NAMALWA (cell line): ENCODE results near the gene PLSCR3.

Source experiments
- DNase-seq: peaks from one replicate; pipeline ENCODE4 v3.0.0-alpha.2; 2015; ENCODE audit warnings: low spot score

The PLSCR3 gene

DNA sequence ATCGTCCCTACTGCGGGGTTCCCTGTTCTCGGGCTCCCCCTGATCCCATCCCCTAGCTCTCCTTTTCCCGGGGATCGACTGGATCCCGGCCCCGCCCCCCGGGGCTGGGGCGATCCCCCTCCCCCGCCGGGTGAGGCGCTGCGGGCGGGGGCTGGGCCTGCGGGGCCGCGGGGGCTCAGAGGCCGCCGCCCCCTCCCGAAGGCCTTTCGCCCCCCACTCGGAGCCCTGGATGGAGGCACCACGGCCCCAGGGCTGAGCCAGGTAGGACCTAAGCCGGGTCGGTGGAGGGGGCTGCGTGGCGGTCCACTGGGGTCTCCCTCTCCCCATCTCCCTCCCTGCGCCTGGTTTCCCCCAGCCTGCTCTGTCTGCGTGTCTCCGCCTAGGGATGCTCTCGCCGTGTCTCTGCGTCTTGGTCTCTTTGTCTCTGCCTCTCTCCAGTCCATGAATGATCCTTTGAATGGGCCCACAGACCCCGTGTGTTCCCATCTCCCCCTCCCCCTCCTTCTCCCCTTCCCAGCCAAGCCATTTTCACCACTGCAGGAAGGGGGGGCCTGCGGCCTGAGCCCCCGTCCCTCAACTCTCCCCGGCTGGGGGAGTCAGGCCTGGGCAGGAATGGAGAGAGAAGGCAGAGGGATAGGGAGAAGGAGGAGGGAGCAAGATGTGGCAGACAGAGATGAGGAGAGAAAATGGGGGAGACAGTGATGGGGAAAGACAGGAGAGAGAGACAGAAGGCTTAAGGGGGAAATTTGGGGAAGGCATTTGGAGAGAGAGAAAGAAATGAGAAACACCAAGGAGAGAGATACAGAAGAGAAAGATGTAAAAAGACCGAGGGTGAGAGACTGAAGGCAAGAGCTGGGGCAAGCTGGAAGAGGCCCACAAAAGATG, 11.3 kb upstream of the PLSCR3 start:
- no peak for DNase-seq

DNA sequence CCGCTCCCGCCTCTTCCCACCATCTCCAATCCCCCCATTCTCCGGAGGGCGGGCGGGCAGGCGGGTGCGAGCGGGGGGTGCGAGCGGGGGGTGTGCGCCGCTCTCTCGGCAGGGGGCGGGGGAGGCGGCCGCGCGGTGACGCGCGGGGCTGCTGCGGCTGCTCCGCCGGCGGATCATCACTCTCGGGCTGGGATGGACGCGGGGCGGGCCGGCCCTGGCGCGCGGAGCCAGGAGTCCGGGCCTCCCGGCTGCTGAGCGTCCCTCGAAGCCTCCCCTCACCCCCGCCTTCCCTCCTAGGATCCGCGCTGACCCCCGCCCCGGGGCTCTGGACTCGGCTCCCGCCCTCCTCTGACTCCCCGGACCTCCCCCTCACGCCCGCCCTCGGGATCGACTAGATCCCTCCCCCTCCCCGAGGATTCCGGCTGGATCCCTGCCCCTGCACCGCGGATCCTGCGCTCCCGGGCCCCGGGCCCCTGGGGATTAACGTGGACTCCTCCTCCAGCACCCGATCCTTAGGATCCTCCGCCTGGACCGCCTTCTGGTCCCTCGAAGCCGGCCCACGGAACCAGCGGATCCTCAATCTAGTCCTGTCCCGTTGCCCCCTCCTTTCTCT, 10.5 kb upstream of the PLSCR3 start:
- DNase-seq: no peak

DNA sequence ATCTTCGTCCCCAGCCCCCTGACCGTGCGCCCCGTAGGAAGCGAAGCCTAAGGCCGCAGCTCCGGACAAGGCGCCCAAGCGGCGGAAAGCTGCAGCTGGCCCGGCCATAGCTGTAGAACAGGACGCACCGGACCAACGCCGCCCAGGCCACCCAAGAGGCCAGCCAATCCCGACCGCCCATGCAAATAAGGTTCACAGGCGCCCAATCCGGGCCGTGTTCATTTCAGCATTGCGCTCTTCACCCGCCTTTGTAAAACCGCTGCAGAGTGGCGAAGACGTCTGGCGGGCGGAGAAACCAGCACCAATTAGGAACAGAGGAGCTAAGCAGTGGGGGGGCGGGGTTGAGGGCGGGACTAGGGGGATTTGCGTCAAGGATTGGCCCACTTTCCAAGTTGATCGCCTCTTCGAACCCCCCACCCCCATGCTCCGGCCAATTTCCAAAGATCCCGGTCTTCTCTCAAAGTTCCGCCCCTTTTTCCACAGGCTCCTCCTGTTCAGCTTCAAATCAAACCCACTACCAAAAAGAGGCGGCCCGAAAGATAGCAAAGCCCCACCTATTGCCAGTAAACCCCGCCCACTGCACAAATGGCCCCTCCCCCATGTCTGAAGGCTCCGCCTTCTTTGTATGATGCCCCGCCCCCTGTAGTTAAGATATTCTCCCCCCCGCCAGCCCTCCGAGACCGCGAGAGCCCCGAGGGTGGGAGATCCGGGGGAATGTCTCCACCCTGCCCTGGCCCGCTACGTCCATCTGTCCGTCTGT, 9.8 kb upstream of the PLSCR3 start, which contains the start of gene TMEM256:
Gene TMEM256, minus strand, starts transcription at position 121 of the 760 bp plus-strand sequence. Its CDS starts 13 bp downstream, at position 108.
- DNase-seq: peak; percentile 95

DNA sequence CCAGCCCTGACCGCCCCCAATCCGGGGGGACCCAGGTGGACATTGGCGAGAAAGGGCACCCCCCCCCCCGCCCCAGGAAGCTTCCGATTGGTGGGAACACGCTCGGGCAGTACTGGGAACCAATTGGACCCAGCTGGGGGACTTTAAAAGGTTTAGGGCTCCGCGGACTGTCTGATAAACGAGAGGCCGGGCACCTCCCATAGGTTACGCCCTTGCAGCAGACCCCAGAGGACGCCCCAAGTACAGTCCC, 9.3 kb upstream of the PLSCR3 start:
- no peak for DNase-seq

DNA sequence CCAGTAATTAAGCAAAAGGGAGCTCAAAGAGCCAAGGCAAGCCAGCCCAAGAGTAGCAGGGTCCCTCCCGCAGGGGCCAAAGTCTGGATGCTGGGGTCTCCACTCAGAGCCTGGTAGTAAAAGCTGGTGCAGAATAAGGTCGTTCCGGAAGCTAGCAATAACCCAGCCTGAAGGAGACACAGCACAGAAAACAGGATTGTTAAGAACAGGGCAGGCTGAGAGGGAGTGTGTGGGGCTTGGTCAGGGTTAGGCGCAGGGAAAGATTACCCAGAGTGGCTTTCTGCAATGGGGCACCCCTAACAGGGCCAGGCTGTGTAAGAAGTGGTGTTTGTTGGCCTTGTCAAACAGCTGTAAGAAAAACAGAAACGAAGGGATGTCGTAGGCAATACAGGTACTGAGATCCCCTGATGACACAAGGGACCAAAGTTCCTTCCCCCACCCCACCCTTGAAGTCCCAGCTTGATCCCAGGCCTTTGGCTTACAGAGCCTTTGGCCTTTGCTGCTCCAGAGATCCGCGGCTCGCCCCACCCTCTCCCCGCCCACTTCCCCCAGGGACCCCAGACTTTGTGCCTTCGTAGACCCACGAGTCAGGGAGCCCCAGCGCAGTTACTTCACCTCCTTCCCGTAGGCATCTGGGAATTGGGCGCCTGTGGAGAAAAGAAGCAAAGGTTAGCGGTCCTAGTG, 8.9 kb upstream of the PLSCR3 start:
- DNase-seq: peak; percentile 19

DNA sequence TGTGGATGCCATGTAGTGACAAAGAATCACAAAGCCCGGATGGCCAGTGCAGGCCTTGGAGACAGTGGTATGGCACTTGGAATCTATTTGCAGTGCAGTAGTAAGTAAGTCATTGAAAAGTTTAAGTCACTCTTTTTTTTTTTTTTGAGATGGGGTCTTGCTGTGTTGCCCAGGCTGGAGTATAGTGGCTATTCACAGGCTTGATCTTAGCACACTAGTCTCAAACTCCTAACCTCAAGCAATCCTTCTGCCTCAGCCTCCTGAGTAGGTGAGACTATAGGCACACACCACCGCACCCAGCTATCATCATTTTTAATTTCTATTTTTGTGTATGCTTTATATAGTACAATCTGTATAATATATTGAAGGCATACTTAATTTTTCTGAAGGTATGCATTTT, 4.3 kb upstream of the PLSCR3 start:
- DNase-seq: no peak

DNA sequence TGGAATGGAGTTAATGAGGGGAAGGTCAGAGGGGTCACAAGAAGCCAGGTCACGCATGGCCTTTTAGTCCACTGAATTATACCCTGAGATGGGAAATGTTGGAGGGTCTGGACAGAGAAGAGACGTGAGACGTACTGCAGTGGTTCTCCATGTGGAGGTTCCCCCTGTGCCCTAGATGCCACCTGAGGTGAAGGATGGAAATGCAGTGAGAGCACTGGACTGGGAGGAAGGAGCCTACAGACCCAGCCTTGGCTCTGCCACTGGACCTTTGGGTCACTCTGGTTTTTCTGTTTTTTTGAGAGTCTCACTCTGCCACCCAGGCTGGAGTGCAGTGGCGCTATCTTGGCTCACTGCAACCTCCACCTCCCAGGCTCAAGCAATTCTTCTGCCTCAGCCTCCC, 1.8 kb upstream of the PLSCR3 start:
- no peak for DNase-seq

DNA sequence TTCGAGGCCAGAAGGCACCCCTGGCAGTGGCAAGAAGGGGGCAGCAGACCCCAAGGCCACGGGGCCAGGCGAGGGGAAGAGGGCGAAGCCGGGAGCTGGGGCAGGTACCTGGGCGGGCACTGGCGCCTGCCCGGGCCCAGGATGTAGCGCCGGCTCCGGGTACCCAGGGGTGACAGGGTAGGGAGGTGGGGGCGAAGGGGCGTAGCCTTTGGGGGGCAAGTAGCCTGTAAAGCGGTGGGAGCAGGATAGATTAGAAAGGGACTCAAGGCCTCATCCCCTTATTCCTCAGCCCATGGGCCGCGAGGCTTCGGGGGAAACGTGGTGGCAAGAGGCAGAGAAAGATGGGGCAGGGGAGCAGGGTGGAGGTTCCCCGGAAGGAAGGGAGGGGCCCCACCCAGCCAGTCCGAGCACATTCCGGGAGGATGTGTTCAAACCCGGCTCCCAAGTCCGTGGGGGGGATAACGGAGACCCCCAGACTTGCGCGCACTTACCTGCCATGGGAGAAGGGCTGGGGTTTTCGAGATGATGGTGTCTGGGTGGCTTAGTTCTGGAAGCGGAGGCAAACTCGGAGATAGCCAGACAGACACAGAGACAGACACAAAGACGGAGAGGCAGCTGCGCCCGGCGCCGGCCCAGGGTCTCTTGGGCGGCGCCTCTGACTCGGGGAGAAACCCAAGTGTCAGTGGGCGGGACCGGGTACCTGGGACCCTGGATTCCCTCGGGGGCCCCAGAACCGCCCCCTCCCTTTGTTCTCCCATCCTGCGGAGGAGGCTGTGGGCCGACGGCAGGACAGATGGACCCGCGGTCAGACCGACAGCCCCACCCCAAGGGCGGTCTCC, 493 bp downstream of the PLSCR3 start:
- peak; percentile 71 for DNase-seq

DNA sequence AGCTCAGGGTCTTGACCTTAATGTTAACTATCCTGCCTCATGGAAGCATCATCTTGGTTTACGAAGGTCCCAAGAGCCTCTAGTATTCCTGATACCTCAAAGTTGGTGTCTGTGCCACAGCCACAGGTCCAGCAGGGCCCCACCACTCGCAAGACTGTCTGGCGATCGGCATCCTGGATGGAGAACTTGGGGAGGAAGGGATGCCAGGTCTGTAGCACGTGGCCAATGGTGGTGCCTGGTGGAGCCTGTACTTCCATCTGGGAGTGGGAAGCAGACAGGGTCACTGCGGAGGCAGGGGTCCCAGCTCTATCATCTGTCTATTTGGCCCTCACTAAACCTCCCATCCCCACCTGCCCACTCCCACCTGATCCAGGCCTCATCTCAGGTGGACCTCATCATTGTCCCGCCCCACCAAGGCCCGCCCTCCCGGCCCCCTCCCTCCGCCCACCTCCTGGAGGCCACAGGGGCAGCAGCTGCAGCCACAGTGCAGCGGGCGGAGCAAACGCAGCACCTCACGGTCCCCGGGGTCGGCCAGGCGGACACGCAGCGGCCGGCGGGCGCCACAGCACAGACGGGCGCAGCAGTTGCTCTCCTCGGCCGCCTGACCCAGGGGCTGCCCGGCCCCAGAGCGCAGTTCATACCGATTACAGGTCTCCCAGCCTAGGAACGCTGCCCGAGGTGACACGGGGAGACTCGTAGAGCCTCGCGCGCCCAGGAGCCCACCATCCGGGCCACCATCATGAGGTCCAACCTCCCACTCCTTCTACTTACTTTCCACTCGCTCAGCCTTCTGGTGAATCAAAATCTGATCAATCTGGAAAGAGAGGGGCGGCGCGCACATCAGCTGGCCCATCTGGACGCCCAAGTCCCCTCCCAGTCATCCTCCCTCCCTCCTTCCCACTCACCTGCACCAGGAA, 1.4 kb downstream of the PLSCR3 start:
- no peak for DNase-seq

DNA sequence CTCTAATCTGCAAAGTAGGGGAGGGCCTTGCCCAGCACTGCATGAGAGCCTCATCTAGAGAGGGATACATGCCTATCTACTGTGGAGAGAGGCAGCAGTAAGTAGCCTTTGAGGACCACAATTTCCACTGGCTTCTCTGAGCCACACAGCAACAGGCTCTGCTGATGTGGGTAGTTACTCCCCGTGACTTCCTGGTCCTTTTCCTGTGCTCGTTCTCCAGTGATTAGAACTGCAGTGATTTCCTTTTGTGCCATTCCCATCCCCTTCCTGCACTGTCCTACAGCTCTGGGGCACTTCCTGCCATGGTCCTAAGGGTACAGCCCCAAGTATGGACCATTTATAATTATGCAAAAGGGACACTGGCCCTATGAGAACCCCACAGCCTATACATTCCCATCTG, 3.0 kb downstream of the PLSCR3 start:
- DNase-seq: no peak

DNA sequence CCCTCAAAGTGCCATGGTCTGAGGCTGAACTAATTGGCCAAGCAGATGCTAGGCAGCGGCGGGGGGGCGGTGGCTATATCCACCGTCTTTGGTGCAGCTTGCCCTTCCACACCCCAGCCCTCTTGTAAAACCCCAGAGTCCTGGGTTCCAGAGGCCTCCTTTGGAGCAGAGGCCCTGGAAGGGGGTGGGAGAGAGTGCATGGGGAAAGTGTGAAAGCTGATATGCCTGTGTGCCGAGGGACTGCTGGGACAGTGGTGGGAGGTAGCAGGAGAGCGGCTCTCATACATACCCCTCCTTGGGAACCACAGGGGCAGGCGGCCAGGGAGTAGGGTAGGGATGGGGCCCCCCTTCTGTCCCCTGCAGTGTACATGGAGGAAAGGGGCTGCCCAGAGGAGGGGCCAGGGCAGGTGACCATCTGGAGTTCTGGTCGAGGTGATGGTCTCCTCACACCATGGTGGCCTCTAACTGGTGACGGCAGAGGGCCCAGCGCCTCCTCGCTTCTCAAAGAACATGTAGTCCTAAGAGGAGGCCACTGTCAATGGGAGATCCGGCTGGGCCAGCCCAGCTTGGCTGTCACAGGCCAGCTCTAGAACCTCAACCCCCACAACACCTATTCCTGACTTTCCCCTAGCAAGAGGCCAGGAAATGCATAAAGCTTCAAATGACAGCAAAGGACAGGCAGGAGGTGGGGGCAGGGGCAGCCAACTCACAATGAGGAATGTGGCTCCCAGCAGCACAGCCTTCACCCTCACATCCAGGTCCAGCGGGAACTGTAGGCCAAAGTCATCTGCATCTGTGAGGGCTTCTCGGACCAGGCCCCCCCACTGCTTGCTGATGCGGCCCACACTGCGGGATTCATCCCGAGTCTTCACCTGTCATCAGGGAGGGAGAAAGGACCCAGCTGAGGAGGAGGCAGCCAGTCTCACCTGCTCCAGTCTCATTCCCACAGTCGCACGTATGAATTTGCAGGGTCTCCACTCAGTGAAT, 4.1 kb downstream of the PLSCR3 start:
- no peak for DNase-seq

DNA sequence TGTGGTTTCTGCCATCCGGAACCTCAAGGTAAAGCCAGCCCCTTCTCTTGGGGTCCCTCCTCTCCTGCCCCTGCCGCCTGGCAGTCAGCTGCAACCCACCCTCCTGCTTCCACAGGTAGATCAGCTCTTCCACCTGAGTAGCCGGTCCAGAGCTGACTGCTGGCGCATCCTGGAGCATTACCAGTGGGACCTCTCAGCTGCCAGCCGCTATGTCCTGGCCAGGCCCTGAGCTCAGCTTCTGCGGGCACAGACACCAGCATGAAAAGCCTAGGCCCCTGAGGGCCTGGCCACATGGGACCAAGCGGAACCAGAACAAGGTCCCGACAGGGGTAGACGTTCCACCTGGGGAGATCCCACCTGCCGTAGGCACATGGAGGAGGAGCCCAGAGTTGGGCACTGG, 5.5 kb downstream of the PLSCR3 start:
- no peak for DNase-seq

DNA sequence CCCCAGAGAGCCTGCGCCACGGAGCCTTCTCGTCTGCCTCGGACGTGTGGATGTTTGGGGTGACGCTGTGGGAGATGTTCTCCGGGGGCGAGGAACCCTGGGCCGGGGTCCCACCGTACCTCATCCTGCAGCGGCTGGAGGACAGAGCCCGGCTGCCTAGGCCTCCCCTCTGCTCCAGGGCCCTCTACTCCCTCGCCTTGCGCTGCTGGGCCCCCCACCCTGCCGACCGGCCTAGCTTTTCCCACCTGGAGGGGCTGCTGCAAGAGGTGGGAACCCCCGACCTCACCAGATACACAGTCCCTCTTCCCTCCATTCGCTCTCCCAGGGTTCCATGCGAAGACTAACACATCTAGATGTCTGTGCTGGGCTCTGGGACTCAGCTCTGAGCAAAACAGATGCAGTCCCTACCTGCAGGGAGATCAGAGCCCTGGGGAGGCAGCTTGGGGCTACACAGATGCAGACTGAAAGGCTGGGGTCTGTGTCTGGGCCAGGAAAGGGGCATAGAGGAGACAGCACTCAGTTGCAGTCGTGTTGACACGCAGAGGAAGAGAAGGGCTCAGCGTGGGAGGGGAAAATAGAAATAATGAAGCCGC, 9.7 kb downstream of the PLSCR3 start:
- DNase-seq: no peak

DNA sequence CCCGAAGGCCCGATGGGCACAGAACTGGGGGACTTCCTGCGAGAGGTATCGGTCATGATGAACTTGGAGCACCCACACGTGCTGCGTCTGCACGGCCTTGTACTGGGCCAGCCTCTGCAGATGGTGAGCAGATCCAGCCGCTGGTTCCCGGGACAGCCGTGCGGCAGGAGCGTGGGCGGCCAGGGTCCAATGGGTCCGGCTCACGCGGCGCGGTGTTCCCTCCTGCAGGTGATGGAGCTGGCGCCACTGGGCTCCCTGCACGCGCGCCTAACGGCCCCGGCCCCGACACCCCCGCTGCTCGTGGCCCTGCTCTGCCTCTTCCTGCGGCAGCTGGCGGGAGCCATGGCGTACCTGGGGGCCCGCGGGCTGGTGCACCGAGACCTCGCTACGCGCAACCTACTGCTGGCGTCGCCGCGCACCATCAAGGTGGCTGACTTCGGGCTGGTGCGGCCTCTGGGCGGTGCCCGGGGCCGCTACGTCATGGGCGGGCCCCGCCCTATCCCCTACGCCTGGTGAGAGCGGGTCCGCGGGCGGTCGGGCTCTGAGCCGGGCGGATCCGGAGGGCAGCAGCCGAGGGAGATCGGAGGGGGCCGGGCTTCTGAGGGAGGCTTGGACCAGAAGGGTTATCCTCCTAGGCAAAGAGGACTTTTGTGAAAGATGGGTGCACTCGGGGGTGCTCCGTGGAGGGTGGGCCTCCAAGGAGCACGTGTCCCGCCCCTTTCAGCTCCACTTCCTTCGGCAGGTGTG, 10.4 kb downstream of the PLSCR3 start:
- peak; percentile 63 for DNase-seq

DNA sequence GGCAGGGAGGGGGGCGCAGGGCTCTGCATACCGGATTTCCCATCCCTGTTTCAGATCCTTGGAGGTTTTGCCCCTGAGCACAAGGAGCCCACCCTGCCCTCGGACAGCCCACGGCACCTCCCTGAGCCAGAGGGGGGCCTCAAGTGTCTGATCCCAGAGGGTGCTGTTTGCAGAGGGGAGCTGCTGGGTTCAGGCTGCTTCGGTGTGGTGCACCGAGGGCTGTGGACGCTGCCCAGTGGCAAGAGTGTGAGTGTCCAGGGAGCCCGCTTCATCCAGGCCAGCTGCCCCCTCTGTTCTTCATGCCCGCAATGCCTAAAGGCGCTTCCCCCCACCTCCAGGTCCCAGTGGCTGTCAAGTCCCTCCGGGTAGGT, 11.0 kb downstream of the PLSCR3 start:
- no peak for DNase-seq

DNA sequence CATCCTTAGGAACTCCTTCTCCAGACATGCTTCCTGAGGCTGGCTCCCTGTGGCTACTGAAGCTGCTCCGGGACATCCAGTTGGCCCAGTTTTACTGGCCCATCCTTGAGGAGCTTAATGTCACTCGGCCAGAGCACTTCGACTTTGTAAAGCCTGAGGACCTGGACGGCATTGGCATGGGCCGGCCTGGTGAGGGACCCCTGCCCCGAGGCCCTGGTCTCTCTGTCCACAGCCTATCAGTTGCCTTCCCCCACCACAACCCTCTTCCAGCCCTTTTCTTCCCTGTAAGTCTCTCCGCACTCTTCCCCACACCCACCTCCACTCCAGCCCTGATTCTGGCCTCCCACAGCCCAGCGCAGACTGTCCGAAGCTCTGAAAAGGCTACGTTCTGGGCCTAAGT, 11.4 kb downstream of the PLSCR3 start:
- no peak for DNase-seq

DNA sequence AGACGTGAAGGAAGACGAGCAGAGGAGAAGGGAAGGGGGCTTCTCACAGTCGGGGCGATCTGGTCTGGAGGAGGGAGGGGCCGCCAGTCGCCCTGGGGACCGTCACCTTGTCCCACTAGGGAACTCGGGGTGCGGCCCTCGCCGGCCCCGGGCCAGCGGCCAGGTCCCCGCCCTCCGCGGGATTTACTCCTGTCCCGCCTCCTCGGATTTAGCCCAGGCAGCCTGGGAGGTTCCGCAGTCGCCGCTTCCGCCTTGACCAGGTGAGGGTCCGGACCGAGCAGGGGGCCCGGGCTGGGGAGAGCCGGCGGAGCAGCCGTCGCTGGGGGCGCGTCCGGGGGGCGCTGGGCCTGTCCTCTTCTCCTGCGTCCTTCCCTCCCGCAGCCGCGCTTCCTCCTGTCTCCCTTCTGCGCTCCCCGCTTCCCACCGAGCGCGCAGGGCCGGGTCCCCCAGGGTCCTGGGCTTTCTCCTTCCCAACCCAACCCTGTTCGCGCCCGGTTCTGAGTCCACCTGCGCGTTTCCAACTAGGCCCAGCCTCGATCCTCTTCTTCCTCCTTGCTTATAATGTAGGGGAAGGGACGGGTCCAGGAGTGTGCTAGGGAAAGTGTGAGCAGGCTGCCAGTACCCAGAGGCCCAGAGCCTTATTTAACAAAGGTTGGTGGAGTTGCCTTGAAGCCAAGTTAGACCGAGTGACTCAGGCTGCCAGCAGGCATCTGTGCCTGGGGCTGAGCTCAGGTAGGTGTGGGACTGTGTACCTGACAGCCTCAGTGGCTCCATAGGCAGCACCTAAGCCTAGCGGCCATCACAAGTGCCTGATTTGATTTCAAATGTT, 13.3 kb downstream of the PLSCR3 start, which contains the start of gene TNK1:
Gene TNK1, plus strand, starts transcription at position 235 of the 829 bp plus-strand sequence. CDS start 1,838 bp downstream, outside the sequence.
- DNase-seq: no peak
